Occipital lobe (tissue), 2 donors: ENCODE data around the gene EPHB1. TPM values are rescaled to one million over a fixed set of nuclear protein-coding genes. Genes with fewer than 3 reads are reported as not detected.
"Not testable (repeated sequence)": the region's sequence is repeated elsewhere in the genome, so short reads cannot be mapped to it uniquely, and the experiment has no call there.

Experiments used
- DNase-seq: peaks from one replicate; lab custom pipeline; 2025; lab: John Stamatoyannopoulos, UW
- total RNA-seq: library from RNA; depleted of rRNA; stranded (reverse); fragments of >200 nt; gene quantifications from one replicate; pipeline ENCODE4 v1.2.3, GENCODE V29; 2014

EPHB1 gene
- total RNA-seq, 1 donor from 2014 or later = 20.1 TPM

DNA sequence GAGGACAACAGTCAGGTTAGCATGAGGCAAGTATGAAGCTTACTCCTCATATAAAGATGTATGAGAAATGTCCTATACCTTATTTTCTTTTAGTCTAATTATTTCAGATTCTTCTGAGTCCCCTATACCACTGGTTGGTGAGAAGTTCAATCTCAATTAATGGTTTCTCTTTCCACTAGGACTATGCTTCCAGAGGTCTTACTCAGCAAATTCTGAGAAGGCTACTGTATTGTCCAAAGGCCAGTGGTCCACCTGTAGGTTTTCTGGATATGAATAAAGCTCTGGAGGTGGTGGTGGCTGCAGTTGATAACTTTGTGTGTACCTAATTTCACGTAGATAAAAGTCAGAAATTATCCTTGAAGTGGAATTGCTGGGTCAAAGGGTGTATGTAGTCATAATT is 149.4 kb downstream of the EPHB1 start:
- DNase-seq = no peak

DNA sequence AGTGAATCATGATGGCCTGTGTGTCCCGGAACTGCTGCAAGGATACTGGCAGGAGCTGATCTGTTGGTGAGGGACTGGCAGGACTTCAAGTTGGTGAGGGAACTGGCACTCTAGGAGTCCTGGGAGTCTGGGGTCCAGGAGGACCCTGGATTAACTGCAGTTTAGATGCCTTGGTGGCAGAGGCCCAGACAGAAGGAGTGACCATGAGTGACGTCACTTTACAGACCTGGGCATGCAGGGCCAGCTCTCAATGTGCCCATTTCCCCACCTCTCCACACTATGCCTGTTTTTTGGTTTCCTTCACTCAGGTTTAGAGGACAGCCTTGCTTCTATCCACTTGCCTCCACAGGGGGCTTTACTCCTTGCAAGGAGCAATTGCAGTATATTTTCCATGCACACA is 154.1 kb downstream of the EPHB1 start:
- no peak for DNase-seq

GRCh38 chr3:134952371-134952770 is 157.3 kb downstream of the EPHB1 start:
- no peak for DNase-seq

DNA sequence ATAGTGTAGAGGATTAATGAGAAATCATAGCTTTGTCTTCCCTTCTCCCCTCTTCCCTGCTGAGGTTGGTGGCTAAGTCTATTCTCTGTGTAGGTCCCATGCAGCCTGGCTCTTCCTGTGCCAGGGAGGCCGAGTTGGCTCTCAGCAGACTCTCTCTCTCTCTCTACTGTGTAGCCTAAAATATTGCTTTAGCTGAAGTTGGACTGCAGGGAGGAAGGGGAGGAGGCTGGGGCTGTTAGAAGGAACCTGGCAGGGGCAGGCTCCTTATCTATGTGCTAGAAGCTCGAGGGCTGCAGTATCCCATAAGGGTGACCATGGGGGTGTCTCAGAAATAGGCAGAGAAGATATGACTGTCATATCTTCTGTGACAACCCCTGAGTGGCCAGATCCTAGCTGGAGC is 160.8 kb downstream of the EPHB1 start:
- DNase-seq = no peak

DNA sequence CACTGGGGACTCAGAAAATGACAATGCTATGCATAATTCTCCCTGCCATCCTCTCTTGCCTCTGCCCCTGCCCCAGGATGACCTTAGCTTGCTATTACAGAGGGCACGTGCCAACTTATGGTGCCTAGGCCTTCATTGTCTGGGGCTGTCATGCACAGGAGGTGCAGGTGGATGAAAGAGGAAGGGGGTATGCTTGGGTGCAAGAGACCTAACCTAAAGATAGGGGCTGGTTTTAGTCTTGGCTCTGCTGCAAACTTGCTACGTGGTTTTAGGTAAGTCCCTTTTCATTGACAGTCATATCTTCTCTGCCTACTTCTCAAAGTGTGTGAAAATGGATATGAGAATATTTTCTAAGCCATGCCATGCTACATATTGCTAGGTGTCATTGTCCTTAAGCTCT is 161.3 kb downstream of the EPHB1 start:
- DNase-seq = no peak

DNA sequence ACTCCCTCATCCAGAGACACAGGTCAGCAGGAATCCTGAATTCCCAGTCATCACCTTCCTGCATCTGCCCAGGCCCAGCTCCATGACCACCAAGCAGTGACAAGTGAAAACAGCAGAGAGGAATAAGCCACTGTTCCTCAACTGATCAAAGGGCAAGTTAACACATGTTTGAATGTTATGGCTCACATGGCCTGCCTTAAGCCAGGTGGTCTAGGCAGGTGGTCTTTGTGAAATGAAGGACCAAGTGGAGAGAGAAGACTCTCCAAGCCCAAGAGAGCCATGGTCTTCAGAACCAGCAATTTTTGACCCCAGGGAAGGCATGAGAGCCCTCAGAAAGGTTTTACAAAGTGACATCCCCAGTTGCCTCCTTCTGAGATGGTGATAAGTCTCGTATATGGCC is 161.8 kb downstream of the EPHB1 start:
- no peak for DNase-seq

DNA sequence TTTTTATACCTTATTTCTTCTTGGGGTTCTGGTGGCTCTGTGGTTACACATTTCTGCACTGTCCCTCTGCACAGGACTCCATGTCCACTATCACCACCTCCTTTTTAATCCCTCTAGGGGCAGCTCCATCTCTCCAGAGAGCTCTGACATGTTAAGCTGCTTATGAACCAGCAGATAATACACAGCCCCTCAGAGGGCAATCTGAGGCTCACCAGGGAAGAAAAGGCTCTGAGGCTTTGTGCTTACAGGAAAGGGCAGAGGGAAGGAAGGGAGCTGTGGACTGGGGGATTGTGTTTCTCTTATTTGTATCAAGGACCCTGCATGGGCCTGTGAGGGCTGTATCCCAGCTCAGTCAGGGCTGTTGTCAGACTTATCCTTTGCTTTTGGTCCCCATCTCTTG is 164.5 kb downstream of the EPHB1 start:
- DNase-seq = no peak

DNA sequence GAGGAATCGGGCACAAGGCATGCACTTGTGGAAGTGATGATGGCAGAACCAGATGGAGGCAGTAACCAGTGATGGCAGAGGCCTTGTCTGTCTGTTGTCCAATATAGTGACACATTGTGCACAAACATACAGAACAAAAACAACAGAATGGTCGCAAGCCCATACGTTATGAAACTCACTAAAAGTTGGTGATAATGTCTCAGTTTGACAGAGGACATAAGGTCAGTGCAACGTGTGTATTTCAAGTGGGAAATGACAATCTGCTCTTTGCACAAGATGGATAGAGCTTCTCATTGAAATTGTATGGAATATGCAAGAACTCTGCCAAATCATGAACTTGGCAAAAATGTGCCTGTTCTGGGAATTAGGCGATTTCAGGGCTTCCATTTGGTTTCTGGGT is 169.2 kb downstream of the EPHB1 start:
- DNase-seq = no peak

GRCh38 chr3:134965865-134966481 is 170.9 kb downstream of the EPHB1 start:
- DNase-seq = no peak

- DNase-seq = no peak
Observed at GRCh38 chr3:134970895-134971294, 175.8 kb downstream of the EPHB1 start.

GRCh38 chr3:134971306-134971705 is 176.2 kb downstream of the EPHB1 start:
- no peak for DNase-seq

DNA sequence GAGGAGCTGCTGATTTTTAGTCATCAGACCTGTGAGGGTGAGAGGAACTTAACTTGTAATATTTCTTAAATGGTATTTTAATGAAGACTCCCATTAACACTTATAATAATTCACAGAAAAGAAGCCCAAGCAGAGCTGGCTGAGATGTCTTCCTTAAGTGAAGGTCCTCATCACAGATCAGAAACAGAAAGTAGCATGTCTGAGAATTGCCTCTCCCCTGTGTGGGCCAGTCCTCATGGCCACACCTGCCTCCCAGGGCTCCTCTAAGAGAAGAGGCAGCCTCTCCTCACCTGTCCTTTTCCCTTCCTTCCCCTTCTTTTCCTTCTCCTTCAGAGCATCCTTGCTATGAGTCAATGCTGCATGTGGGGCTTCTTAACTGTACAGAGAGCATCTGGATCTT is 176.8 kb downstream of the EPHB1 start:
- DNase-seq = not testable (repeated sequence)

- DNase-seq = no peak
Observed at GRCh38 chr3:134972836-134973455, 177.9 kb downstream of the EPHB1 start.

DNA sequence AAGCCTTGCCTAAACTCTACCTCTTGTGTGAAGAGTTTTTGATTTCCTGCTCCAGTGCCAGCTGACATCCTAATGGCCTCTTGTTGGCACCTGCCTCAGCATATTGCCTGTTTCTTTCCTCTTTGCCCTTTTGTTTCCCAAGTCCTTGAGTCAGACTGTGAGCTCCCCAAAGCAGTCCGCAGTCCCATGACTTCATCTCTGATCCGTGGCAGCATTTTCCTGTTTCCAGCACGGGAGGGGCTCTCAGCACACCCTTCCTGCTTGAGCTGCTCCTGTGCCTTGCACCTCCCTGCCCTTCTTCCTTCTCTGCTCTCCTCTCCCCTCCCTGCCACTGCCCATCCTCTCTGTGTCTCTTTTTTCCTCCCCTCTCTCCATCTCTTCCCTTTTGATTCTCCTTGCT is 179.6 kb downstream of the EPHB1 start:
- DNase-seq = no peak

DNA sequence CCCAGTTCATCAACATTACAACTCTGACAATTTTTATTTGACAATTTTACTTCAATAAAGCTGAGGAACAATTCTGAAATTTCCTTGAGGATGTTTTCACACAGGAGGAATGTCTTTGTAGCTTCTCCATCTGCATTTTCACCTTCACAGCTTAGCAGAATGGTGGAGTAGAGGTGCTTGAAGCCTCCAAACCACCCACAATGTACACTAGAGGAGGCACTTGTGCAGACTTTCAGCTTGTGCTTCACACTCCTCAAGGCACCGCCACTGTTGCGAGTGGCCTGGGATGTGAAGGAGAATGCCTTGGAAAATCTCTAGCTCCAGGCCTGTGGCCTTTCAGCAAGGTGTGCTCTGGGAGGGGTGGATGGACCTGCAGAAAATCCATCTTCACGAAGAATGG is 181.9 kb downstream of the EPHB1 start:
- no peak for DNase-seq

DNA sequence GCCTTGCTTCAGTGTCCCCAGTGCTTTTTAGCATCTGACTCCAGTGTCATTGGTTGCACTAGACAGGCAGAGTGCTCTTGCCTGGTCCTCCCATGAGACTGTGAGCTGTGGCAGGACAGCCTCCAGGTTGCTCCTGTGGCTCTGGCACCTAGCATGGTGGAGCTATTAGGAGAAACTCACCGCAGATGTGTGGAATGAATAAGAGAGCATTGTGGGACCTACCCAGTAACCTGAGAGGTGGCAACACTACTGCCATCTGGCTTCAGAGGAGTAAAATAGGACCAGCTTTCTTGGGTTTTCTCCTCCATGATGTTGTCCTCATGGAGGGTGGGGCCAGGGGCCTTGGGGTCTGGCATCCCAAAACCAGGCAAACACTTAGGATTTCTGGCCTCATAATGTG is 183.6 kb downstream of the EPHB1 start:
- no peak for DNase-seq

- DNase-seq = no peak
Observed at GRCh38 chr3:134985864-134986715, 191.0 kb downstream of the EPHB1 start.

GRCh38 chr3:134988666-134989065 is 193.6 kb downstream of the EPHB1 start:
- DNase-seq = no peak

DNA sequence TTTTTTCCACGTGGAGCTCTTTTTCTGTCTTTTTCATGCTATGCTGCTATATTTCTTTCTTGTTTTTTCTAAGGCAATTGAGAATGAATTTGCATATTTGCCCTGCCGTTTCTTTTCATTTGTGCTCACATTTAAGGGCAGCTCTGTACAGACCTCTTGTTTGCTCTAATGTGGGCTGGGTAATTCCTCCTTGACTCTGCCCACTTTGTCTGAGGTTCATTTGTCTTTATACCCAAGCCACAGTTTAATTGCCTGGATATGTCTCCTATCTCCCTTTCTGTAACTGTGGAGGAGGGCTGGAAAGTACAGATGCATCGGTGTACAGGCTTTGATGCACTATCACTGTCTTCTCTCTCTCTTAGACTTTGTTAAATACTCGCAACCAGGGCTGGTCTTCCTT is 195.9 kb downstream of the EPHB1 start:
- DNase-seq = no peak

DNA sequence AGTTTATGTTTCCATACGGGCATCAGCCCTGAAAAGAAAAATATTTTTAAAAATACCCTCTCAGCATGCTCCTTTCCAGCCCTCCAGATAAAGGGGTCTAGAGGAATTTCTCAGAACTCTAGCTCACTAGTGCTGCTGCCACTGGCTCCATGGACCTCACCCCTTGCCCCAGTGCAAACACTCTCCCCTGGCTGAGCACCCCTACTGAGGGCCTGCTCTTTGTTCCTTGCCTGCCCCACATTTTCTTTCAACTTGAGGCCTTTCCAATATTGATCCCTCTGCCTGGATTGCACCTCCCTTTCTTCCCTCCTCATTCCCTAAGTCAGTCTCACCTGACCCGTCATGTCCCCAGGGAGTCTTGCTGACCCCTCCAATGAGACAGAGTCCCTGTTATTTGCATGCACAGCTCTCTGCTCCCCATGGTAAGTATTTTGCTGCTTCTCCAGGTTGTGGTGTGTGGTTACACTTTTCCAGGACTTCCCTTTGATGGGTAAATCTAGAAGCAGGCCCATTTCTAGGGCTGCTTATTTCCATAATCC is 196.5 kb downstream of the EPHB1 start:
- no peak for DNase-seq

DNA sequence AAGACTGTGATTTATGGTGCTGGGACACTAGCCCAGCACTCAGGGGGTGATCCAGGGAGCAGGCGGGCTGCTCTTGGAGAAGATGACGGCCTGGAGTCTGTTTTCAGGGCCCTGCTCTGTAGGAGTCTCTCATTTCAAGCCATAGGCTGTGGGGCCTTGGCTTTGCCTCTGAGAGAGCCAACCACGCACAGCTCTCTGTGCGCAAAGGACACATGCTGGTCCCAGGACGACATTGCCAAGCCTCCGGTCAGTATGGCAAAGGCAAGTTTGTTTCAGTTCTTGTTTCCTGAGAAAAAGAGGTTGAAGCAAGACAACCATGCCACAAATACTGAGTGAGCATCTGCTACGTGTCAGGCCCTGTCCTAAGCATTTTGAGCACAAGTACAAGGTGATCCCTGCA is 197.1 kb downstream of the EPHB1 start:
- no peak for DNase-seq

DNA sequence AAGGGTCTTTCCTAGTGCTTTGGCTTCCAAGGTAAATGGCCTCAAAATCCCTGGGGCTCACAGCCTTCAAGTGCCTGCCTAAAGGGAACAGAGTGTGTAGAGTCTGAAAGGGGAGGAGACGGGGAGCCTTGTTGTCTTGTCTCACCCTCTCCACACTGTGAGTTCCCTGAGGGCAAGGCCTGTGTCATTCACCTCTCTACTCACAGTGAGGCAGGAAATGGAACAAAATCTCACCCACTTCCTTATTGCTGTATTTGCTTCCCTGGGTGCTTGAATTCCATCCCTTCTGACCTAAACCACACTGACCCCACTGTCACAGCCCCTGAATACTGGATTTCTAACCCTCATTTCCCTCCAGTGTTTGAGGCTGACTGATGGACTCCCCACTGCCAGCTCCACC is 197.5 kb downstream of the EPHB1 start:
- no peak for DNase-seq

GRCh38 chr3:134993011-134993410 is 198.0 kb downstream of the EPHB1 start:
- DNase-seq = no peak
